GM12801 (cell line): ENCODE results near the gene SASH3.

ENCODE experiments used
- TF ChIP-seq, protein P1 (sequence below): IDR thresholded peaks from one replicate; pipeline ENCODE4 v1.5.1; 2011; ENCODE audit warnings: control low read depth; ENCODE audit not compliant: insufficient read length; ENCODE audit errors: extremely low read depth

The SASH3 gene

DNA sequence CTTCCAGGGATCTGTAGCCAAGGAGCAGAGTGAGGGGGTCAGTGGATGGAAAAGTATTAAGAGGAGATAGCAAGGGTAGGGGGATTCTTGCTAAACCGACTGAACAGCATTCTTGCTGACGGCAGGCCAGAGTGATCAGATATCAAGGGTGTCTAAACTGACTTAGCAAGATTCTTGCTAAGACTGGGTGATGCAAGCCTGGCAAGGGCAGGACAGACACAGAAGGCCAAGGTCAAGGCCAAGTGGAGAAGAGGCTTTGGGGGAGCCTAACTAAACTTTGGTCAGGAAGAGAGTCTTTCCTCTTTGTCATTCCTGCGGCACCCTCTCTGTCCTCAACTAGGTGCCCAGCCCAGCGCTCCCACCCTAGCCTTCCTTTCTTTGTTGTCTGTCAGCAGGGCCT, 40.2 kb upstream of the SASH3 start:
- TF ChIP-seq, protein P1, sequence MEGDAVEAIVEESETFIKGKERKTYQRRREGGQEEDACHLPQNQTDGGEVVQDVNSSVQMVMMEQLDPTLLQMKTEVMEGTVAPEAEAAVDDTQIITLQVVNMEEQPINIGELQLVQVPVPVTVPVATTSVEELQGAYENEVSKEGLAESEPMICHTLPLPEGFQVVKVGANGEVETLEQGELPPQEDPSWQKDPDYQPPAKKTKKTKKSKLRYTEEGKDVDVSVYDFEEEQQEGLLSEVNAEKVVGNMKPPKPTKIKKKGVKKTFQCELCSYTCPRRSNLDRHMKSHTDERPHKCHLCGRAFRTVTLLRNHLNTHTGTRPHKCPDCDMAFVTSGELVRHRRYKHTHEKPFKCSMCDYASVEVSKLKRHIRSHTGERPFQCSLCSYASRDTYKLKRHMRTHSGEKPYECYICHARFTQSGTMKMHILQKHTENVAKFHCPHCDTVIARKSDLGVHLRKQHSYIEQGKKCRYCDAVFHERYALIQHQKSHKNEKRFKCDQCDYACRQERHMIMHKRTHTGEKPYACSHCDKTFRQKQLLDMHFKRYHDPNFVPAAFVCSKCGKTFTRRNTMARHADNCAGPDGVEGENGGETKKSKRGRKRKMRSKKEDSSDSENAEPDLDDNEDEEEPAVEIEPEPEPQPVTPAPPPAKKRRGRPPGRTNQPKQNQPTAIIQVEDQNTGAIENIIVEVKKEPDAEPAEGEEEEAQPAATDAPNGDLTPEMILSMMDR: no peak

DNA sequence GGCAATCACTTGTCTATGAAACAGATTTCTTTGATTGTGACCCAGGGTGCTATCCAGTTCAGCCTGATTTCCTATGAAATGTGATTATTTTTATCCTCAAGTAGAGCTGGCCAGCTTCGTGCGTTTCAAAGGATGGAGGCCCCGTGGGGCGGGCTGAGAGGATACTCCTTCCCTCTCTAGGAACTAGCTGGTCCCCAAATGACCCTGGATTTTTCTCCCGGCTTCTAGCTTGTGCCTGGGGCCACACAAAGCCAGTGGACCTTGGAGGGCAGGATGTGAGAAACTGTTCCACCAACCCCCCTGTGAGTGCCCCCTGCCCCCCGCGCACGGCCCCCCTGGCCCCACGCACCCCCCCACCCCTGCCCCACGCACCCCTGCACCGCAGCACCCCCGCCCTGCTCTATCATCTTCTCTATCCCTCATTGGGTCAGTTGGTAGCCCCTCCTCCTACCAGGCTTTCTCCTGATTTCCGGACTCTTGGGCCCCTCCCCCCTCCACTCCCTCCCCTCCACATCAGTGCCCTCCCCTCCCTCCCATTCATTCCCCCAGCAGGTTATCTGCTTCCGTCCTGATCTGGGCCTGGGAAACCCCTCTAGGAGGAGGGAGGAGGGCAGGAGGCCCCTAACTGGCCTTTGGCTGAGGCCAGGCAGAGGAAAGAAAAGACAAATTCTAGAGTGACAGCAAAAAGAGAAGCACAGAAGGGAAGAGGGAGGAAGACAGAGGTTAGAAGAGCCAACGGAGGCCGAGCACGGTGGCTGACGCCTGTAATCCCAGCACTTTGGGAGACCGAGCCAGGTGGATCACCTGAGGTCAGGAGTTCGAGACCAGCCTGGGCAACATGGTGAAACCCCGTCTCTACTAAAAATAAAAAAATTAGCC, 37.6 kb upstream of the SASH3 start:
- TF ChIP-seq, protein P1: no peak

DNA sequence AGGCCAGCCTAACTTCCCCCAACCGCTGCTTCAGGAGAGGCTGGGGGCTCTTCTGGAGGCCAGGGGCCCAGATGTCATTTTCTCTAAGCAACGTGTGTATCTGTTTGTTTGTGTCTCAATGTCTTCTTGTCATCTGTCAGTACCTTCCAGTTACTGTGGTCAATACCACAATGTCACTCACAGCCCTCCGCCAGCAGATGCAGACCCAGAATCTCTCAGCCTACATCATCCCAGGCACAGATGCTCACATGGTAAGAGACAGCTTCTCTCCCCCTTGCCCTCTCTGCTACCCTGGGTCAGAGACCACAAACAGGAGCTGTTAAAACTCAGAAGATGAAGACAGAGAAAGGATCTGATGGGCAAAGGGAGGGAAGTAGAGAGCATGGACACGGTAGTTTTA, 35.9 kb upstream of the SASH3 start:
- TF ChIP-seq, protein P1: no peak

DNA sequence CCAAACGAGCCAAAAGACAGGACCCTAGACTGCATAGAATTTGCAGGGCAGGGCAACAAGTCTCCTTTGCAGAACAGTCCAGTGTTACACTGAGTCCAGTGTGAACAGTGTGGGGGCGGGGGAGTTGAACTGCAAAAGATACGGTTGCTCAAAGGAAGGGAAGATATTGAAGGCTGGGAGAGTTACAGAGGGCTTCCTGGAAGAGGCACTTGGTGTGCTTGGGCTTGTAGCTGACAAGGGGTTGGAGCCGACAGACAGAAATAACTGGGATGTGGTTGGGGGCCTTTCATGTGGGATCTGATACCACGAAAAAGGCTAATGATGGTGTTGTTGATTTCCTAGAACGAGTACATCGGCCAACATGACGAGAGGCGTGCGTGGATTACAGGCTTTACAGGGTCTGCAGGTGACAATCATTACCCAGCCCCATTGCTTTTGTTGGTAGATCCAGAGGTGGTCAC, 34.9 kb upstream of the SASH3 start:
- TF ChIP-seq, protein P1: no peak

DNA sequence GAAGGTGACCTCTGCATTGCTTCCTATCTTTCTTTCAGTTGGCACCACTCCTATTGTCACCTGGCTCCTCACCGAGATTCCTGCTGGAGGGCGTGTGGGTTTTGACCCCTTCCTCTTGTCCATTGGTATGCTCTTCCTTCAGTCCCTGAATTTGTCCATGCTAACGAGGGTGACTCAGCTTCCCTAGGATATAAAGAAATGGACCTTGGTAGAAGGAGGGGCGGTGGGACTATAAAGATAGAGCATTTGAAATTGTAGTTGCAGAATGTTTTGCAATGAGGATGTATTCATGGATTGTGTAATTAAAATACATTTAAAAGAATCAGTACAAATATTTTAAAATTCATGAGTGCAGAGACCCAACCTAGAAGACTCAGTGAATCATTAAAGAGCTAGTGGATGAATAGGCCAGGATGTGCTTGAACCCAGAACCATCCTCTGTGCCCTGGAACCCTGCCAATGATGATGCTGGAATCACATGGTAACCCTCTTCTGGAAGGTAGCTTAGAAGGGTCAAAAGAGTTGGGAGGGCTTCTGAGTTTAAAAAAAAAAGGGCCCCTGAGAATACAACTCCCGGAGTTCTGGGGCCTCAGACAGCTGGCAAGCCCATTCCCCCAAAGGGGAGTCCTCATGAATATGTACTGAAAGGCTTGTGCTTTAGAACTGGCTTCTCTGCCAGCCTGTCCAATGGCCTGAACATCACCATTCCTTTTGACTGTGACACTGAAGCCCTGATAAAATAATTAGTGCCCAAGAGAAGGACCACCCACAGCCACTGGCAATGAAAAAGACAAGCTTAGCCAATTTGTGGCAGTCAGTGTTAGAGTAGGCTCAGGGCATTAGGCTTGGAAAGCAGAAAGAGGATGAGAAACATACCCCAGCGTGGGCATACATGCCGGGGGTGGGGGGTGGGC, 32.9 kb upstream of the SASH3 start:
- TF ChIP-seq, protein P1: no peak

DNA sequence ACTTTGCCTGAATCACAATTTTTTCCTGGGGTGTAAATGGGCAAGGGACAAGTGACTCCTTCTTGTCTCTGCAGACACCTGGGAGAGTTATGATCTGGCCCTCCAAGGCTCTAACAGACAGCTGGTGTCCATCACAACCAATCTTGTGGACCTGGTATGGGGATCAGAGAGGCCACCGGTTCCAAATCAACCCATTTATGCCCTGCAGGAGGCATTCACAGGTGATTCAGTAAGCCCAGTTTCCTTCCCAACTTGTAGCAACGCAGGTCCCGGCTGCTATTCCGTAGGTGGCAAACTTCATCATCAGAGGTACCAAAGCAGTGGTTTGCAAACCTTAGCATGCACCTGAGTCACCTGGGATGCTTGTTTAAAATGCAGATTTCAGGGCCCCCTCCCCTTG, 32.2 kb upstream of the SASH3 start:
- TF ChIP-seq, protein P1: no peak

DNA sequence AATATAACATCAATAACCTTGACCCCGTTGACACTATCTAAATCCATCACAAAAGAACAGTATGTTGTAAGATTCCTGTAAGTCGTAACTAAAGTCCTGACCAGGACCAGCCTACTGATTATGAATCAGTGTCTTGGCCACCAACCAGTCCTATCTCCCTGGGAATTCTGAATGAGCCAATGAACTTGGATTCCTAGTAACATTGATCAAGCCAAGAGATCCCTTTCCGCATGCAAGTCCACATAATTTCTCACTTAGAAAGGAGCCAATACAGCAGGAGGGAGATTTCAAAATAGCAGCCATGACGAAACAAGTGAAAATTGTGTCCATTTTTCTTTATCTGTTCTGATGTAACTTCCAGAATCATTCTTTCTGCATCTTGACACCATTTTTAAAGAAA, 31.4 kb upstream of the SASH3 start:
- TF ChIP-seq, protein P1: no peak
